Measurements from ENCODE around the gene CACNA1G. TPM values are rescaled to one million over a fixed set of nuclear protein-coding genes. Genes with fewer than 3 reads are reported as not detected.

Gene CACNA1G
- total and polyA plus RNA-seq, 2 experiments from 2014 or later, result 0.06 to 0.97 TPM

DNA sequence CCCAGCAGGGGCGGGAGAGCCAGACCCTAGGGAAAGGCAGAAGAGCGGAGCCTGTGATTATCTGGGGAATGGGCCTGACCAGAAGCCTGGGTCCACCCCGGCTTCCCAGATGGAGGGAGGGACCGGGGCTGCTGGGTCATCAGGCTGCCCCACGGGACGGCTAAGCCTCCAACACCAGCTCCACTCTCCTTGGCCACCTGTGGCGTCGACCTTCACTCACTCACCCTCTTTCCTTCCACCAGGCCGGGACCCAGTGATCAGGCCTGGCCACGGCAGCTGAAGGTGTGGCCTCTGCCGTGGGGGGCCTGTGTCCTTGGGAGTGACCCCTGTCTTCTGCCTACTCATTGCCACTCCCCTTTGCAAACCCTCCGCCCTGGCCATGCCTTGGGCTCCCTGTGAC, 51.8 kb downstream of the CACNA1G start:
- WGBS, 2 experiments (ENCODE audit: low coverage in 1 of 2, low lambda C conversion rate in 2 of 2, missing lambda C conversion rate in 2 of 2), result 86 to 89% methylated on average over 12 of the region's 12 CpGs
- in situ Hi-C loops (cut with MboI), result no loop called here

GRCh38 chr17:50613007-50613992, 52.8 kb downstream of the CACNA1G start:
- in situ Hi-C loops (cut with MboI), result no loop called here
- TF ChIP-seq EZH2phosphoT487 (IDR thresholded peaks at IDR 0.05; ENCODE audit: insufficient read depth, low read depth) (no peak), EZH2 (IDR thresholded peaks at IDR 0.05; ENCODE audit: insufficient read depth, poor library complexity, severe bottlenecking) (no peak)
- Histone ChIP-seq H3K9me2 (ENCODE audit: insufficient read depth) (no peaks in the 10 kb centered on the region), H3F3A (ENCODE audit: insufficient read depth) (no peaks in the 10 kb centered on the region), H3K4me1 (ENCODE audit: insufficient read depth) (no peaks in the 10 kb centered on the region), H2AFZ (no peak overlapping the region), H3K79me2 (ENCODE audit: insufficient read depth) (no peaks in the 10 kb centered on the region), H3K9ac (no peak overlapping the region), H3K36me3 (ENCODE audit: low read depth) (no peaks in the 10 kb centered on the region), H3K27me3 (replicated peaks; ENCODE audit: insufficient read depth) (no peaks in the 10 kb centered on the region), H3K27ac (no peak overlapping the region), H3K4me2 (ENCODE audit: unreplicated experiment) (no peak overlapping the region), H3K4me3 (no peak overlapping the region), H3K9me3 (ENCODE audit: low read depth) (no peaks in the 10 kb centered on the region), H4K20me1 (ENCODE audit: insufficient read depth) (no peaks in the 10 kb centered on the region)
- peak; percentile 48 for DNase-seq
- 62 to 65% methylated on average over 23 to 26 of the region's 26 CpGs for WGBS, 2 experiments (ENCODE audit: low coverage in 1 of 2, low lambda C conversion rate in 2 of 2, missing lambda C conversion rate in 2 of 2)

More for the DNA sequence above, 51.8 kb downstream of the CACNA1G start:
- no peaks in the 10 kb centered on the region for H3K4me1 ChIP-seq (ENCODE audit: insufficient read depth)
- no peaks in the 10 kb centered on the region for H3K27me3 ChIP-seq (replicated peaks; ENCODE audit: insufficient read depth)
- no peak overlapping the region for H3K9ac ChIP-seq
- H3K9me3 ChIP-seq (ENCODE audit: low read depth), result no peaks in the 10 kb centered on the region
- no peak overlapping the region for H3K27ac ChIP-seq
- no peaks in the 10 kb centered on the region for H4K20me1 ChIP-seq (ENCODE audit: insufficient read depth)
- H3F3A ChIP-seq (ENCODE audit: insufficient read depth), result no peaks in the 10 kb centered on the region
- H3K79me2 ChIP-seq (ENCODE audit: insufficient read depth), result no peaks in the 10 kb centered on the region
- no peaks in the 10 kb centered on the region for H3K36me3 ChIP-seq (ENCODE audit: low read depth)
- DNase-seq, result no peak
- no peak overlapping the region for H2AFZ ChIP-seq
- H3K9me2 ChIP-seq (ENCODE audit: insufficient read depth), result no peaks in the 10 kb centered on the region
- H3K4me3 ChIP-seq, result no peak overlapping the region
- TF ChIP-seq EZH2phosphoT487 (IDR thresholded peaks at IDR 0.05; ENCODE audit: insufficient read depth, low read depth) (no peak), EZH2 (IDR thresholded peaks at IDR 0.05; ENCODE audit: insufficient read depth, poor library complexity, severe bottlenecking) (no peak)
- H3K4me2 ChIP-seq (ENCODE audit: unreplicated experiment), result no peak overlapping the region

DNA sequence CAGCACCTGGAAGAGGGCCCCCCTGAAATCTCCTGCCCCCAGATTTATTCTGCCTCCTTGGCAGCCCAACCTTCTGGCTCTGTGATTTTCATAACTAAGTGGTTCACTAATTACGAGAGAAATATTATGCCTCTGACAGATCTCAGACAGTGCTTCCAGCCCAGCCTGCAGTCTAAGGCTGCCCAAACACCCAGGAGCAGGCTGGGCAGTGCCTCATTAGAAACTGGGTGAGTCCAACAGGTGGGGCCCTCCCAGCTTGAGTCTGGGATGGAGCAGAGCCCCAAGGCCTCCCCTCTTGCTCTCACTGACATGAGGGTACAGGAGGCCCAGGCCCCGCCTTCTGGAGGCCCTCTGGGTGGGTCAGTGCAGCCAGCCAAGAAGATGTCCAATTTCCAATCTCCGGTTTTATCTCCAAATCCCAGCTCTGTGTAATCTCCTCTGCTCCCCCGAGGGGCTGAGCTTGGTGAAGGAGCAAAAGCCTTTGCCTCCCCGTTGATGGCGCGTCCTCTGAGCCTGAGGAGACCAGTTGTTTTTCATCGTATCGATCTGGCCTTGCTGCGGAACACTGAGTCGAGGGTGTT, 54.0 kb downstream of the CACNA1G start:
- Histone ChIP-seq H3K4me1 (ENCODE audit: insufficient read depth) (no peaks in the 10 kb centered on the region; the same call in 1 of the 2 replicates), H2AFZ (no peak overlapping the region), H3K4me3 (no peak overlapping the region), H3K27ac (no peak overlapping the region), H3K27me3 (replicated peaks; ENCODE audit: insufficient read depth) (no peaks in the 10 kb centered on the region), H3K9me3 (ENCODE audit: low read depth) (no peaks in the 10 kb centered on the region), H3K4me2 (ENCODE audit: unreplicated experiment) (no peak overlapping the region), H3K79me2 (ENCODE audit: insufficient read depth) (no peaks in the 10 kb centered on the region), H3K9ac (no peak overlapping the region), H3K9me2 (ENCODE audit: insufficient read depth) (no peaks in the 10 kb centered on the region), H4K20me1 (ENCODE audit: insufficient read depth) (no peaks in the 10 kb centered on the region), H3F3A (ENCODE audit: insufficient read depth) (no peaks in the 10 kb centered on the region), H3K36me3 (ENCODE audit: low read depth) (no peaks in the 10 kb centered on the region)
- in situ Hi-C loops (cut with MboI), result no loop called here
- 64 to 69% methylated on average over 11 of the region's 11 CpGs for WGBS, 2 experiments (ENCODE audit: low coverage in 1 of 2, low lambda C conversion rate in 2 of 2, missing lambda C conversion rate in 2 of 2)
- DNase-seq, result no peak
- TF ChIP-seq EZH2 (IDR thresholded peaks at IDR 0.05; ENCODE audit: insufficient read depth, poor library complexity, severe bottlenecking) (no peak), EZH2phosphoT487 (IDR thresholded peaks at IDR 0.05; ENCODE audit: insufficient read depth, low read depth) (no peak)

DNA sequence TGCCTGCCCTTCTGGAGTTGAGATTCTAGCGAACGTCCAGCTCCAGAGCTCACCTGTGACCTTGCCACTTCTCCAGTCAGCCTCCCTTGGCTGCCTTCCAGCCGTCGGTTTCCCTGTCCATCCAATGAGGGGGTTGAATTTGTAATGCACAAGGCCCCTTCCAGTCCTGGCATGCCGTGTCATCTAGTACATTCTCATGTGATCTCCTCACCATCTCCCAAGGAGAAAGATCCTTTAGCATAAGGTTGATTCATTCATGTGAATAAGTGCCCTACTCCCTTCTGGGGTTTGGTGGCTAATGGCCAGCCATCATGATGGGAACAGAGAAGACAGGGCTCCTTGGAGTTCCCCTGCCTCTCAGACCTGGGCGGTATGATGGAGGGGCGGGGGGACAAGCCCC, 55.3 kb downstream of the CACNA1G start:
- Histone ChIP-seq H3K4me3 (no peak overlapping the region), H3K27me3 (replicated peaks; ENCODE audit: insufficient read depth) (no peaks in the 10 kb centered on the region), H2AFZ (no peak overlapping the region), H3K9me3 (ENCODE audit: low read depth) (no peaks in the 10 kb centered on the region), H3K27ac (no peak overlapping the region), H3K9ac (no peak overlapping the region), H3F3A (ENCODE audit: insufficient read depth) (no peaks in the 10 kb centered on the region), H4K20me1 (ENCODE audit: insufficient read depth) (no peaks in the 10 kb centered on the region), H3K36me3 (ENCODE audit: low read depth) (no peaks in the 10 kb centered on the region), H3K4me2 (ENCODE audit: unreplicated experiment) (no peak overlapping the region), H3K9me2 (ENCODE audit: insufficient read depth) (no peaks in the 10 kb centered on the region), H3K79me2 (ENCODE audit: insufficient read depth) (no peaks in the 10 kb centered on the region), H3K4me1 (ENCODE audit: insufficient read depth) (no peaks in the 10 kb centered on the region; the same call in 1 of the 2 replicates)
- in situ Hi-C loops (cut with MboI), result no loop called here
- WGBS, 2 experiments (ENCODE audit: low coverage in 1 of 2, low lambda C conversion rate in 2 of 2, missing lambda C conversion rate in 2 of 2), result 78 to 88% methylated on average over 7 of the region's 7 CpGs
- peak; percentile 59 for DNase-seq
- TF ChIP-seq EZH2 (IDR thresholded peaks at IDR 0.05; ENCODE audit: insufficient read depth, poor library complexity, severe bottlenecking) (no peak), EZH2phosphoT487 (IDR thresholded peaks at IDR 0.05; ENCODE audit: insufficient read depth, low read depth) (no peak)
